PC-9 (cell line): ENCODE measurements around the gene BRIP1. TPM values are rescaled to one million over a fixed set of nuclear protein-coding genes. Genes with fewer than 3 reads are reported as not detected.

Experiments used
- BruUV-seq: library from RNA; stranded (reverse); fragments of 400-500 nt; replicated peaks from 2 replicates; lab custom pipeline; 2021; lab: Mats Ljungman, UMichigan
- CTCF ChIA-PET: fragments of 300-600 bp; sonication (Branson Sonifier 250); formaldehyde crosslinking; loops from one replicate; lab custom pipeline; 2022; ENCODE audit warnings: antibody characterized with exemption; lab: Charles Lee
- POLR2A ChIA-PET: fragments of 300-600 bp; sonication (Branson Sonifier 250); formaldehyde crosslinking; loops from one replicate; lab custom pipeline; 2022; ENCODE audit warnings: antibody characterized with exemption; ENCODE audit not compliant: unreplicated experiment; lab: Charles Lee
- DNase-seq, 2 experiments: peaks; one replicate each; pipeline versions ENCODE4 v3.0.0 to v3.0.0-alpha.2; 2015 to 2022; ENCODE audit warnings: mixed read lengths in 1 of 2
- H2AFZ ChIP-seq: fragments of 200-600 bp; sonication (generic); 2 replicates; pipeline ENCODE4 v1.8.1; 2017; ENCODE audit warnings: antibody characterized with exemption
- H3F3A ChIP-seq: fragments of 200-600 bp; sonication (generic); 2 replicates; pipeline ENCODE4 v1.8.1; 2017; ENCODE audit warnings: antibody characterized with exemption, mild to moderate bottlenecking, low read depth; ENCODE audit not compliant: insufficient read depth
- H3K27ac ChIP-seq: fragments of 200-600 bp; sonication (generic); 2 replicates; pipeline ENCODE4 v1.6.1; 2016; ENCODE audit warnings: mixed run types
- H3K27me3 ChIP-seq: fragments of 200-600 bp; sonication (generic); 2 replicates; pipeline ENCODE4 v1.6.1; 2016; ENCODE audit warnings: low read depth, mixed run types; ENCODE audit not compliant: insufficient read depth
- H3K36me3 ChIP-seq: fragments of 200-600 bp; sonication (generic); 2 replicates; pipeline ENCODE4 v1.6.1; 2016; ENCODE audit warnings: low read depth, mixed run types
- H3K4me1 ChIP-seq: fragments of 200-600 bp; sonication (generic); replicated peaks from 2 replicates; pipeline ENCODE4 v1.6.1; 2016; ENCODE audit warnings: mixed run types; ENCODE audit not compliant: insufficient read depth
- H3K4me2 ChIP-seq: fragments of 200-600 bp; sonication (generic); 2 replicates; pipeline ENCODE4 v1.6.1; 2017; ENCODE audit warnings: mixed run types
- H3K4me3 ChIP-seq: fragments of 200-600 bp; sonication (generic); 2 replicates; pipeline ENCODE4 v1.6.1; 2016; ENCODE audit warnings: mixed run types
- H3K79me2 ChIP-seq: fragments of 200-600 bp; sonication (generic); 2 replicates; pipeline ENCODE4 v1.6.1; 2017; ENCODE audit warnings: low read depth, mixed run types
- H3K9me2 ChIP-seq: fragments of 200-600 bp; sonication (generic); 2 replicates; pipeline ENCODE4 v1.8.1; 2017; ENCODE audit warnings: mild to moderate bottlenecking; ENCODE audit not compliant: insufficient read depth
- H3K9me3 ChIP-seq: fragments of 200-600 bp; sonication (generic); 2 replicates; pipeline ENCODE4 v1.8.1; 2016; ENCODE audit warnings: low read depth; ENCODE audit not compliant: insufficient read depth
- H4K20me1 ChIP-seq: fragments of 200-600 bp; sonication (generic); 2 replicates; pipeline ENCODE4 v1.8.1; 2017; ENCODE audit not compliant: insufficient read depth
- EZH2 ChIP-seq: fragments of 200-600 bp; sonication (generic); IDR thresholded peaks from 2 replicates; pipeline ENCODE4 v1.8.0; 2017; ENCODE audit warnings: antibody characterized with exemption, low read depth
- intact Hi-C: fragments of 100-400 bp; cut with micrococcal nuclease; formaldehyde crosslinking; loops from one replicate; pipeline ENCODE4 v1.10.0; 2022; ENCODE audit not compliant: unreplicated experiment
- total RNA-seq: library from RNA; stranded (reverse); gene quantifications from 2 replicates; pipeline ENCODE4 v1.2.3, GENCODE V29; 2021
- TF ChIP-seq, protein P1 (sequence below): fragments of 200-600 bp; sonication (generic); conservative IDR thresholded peaks from 2 replicates; pipeline ENCODE4 v1.6.1; 2017; ENCODE audit warnings: mixed run types, antibody characterized with exemption, mild to moderate bottlenecking, moderate library complexity

Gene BRIP1
- total RNA-seq, 1 experiment from 2014 or later: 16.0 TPM

DNA sequence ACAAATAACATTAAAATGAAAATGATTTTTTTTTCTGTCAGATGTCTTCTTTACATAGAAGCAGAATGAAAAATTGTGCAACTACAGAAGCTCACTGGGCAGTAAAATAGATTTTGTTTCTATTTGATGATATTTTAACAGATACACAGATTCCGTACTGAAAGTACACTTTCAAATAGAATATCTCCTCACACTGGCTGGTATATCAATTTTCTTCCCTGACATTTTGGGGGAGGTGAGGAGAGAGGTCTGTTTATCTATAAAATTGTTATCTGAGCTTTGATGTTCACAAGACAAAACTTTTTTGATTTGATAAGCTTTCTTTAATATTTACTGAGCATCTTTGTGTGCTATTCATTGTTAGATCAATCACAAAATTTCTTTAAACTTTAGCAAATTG lies 148.0 kb downstream of the BRIP1 start:
- Histone ChIP-seq H3K4me1 (no peaks in the 10 kb centered on the region), H3K27me3 (no peaks in the 10 kb centered on the region), H3K79me2 (no peaks in the 10 kb centered on the region), H3K9me2 (no peaks in the 10 kb centered on the region), H4K20me1 (no peaks in the 10 kb centered on the region), H2AFZ (no peak overlapping the region), H3K4me3 (no peak overlapping the region), H3K9me3 (no peaks in the 10 kb centered on the region; the same call in none of the 2 replicates), H3F3A (no peaks in the 10 kb centered on the region), H3K36me3 (peaks cover 6% of the 10 kb centered on the region; the same call in 1 of the 2 replicates), H3K27ac (no peak overlapping the region), H3K4me2 (no peak overlapping the region)
- TF ChIP-seq EZH2: no peak
- TF ChIP-seq, protein P1, sequence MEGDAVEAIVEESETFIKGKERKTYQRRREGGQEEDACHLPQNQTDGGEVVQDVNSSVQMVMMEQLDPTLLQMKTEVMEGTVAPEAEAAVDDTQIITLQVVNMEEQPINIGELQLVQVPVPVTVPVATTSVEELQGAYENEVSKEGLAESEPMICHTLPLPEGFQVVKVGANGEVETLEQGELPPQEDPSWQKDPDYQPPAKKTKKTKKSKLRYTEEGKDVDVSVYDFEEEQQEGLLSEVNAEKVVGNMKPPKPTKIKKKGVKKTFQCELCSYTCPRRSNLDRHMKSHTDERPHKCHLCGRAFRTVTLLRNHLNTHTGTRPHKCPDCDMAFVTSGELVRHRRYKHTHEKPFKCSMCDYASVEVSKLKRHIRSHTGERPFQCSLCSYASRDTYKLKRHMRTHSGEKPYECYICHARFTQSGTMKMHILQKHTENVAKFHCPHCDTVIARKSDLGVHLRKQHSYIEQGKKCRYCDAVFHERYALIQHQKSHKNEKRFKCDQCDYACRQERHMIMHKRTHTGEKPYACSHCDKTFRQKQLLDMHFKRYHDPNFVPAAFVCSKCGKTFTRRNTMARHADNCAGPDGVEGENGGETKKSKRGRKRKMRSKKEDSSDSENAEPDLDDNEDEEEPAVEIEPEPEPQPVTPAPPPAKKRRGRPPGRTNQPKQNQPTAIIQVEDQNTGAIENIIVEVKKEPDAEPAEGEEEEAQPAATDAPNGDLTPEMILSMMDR: no peak
- intact Hi-C loops: no loop called here
- POLR2A ChIA-PET: no interaction called here
- no peak for DNase-seq
- BruUV-seq: no TSS peak
- CTCF ChIA-PET: no interaction called here

DNA sequence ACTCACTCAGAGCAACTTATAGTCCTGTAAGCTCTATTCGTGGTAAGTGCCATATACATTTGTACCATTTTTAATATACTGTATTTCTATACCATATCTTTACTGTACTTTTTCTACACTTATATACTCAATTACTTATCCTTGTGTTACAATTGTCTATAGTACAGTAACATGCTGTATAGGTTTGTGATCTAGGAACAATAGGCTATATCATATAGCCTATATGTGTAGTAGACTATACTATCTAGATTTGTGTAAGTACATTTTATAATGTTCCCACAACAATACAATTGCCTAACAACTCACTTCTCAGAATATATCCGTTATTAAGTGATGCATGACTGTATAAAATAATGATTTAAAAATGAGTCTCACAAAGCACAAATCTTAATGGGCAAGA lies 149.0 kb downstream of the BRIP1 start:
- H3K4me2 ChIP-seq: no peak overlapping the region
- H3K4me1 ChIP-seq: no peaks in the 10 kb centered on the region
- no peaks in the 10 kb centered on the region for H3K9me2 ChIP-seq
- no peaks in the 10 kb centered on the region; the same call in none of the 2 replicates for H3K9me3 ChIP-seq
- intact Hi-C loops: no loop called here
- no peak for DNase-seq
- POLR2A ChIA-PET: interaction anchor here (0.5 kb wide), 1 partner anchor 148 kb away, joined by 4 read pairs; no protein-coding TSS in a partner anchor
- H3K27ac ChIP-seq: no peak overlapping the region
- H3F3A ChIP-seq: no peaks in the 10 kb centered on the region
- no peaks in the 10 kb centered on the region for H4K20me1 ChIP-seq
- H2AFZ ChIP-seq: no peak overlapping the region
- CTCF ChIA-PET: no interaction called here
- BruUV-seq: no TSS peak
- H3K79me2 ChIP-seq: no peaks in the 10 kb centered on the region
- peaks cover 6% of the 10 kb centered on the region; the same call in 1 of the 2 replicates for H3K36me3 ChIP-seq
- TF ChIP-seq, protein P1: no peak
- no peak for TF ChIP-seq EZH2
- no peaks in the 10 kb centered on the region for H3K27me3 ChIP-seq
- no peak overlapping the region for H3K4me3 ChIP-seq

- H3K9me3 ChIP-seq: no peaks in the 10 kb centered on the region; the same call in 1 of the 2 replicates
- no peak overlapping the region for H2AFZ ChIP-seq
- TF ChIP-seq EZH2: no peak
- TF ChIP-seq, protein P1: no peak
- no peaks in the 10 kb centered on the region for H3F3A ChIP-seq
- no peak overlapping the region for H3K4me2 ChIP-seq
- H3K27ac ChIP-seq: no peak overlapping the region
- BruUV-seq: no TSS peak
- CTCF ChIA-PET: no interaction called here
- no peaks in the 10 kb centered on the region for H3K79me2 ChIP-seq
- no peak overlapping the region for H3K4me3 ChIP-seq
- POLR2A ChIA-PET: no interaction called here
- H3K36me3 ChIP-seq: peaks cover 6% of the 10 kb centered on the region; the same call in 1 of the 2 replicates
- no peak for DNase-seq
- no peaks in the 10 kb centered on the region for H3K27me3 ChIP-seq
- no peaks in the 10 kb centered on the region for H4K20me1 ChIP-seq
- no peaks in the 10 kb centered on the region for H3K4me1 ChIP-seq
- intact Hi-C loops: no loop called here
- H3K9me2 ChIP-seq: no peaks in the 10 kb centered on the region
Observed at GRCh38 chr17:61713035-61713434, 150.3 kb downstream of the BRIP1 start.
